SK-N-MC (cell line): ENCODE results near the gene NR3C1.

Experiments used
- DNase-seq: peaks from one replicate; pipeline ENCODE4 v3.0.0-alpha.2; 2011; ENCODE audit warnings: low read depth, low spot score
- H3K27ac ChIP-seq: fragments of 200-600 bp; sonication (generic); 2 replicates; pipeline ENCODE4 v1.5.1; 2016; ENCODE audit warnings: mixed run types
- H3K36me3 ChIP-seq: fragments of 200-600 bp; sonication (generic); 2 replicates; pipeline ENCODE4 v1.6.1; 2017; ENCODE audit warnings: antibody characterized with exemption, low read length, mixed read lengths; ENCODE audit not compliant: insufficient read depth
- H3K4me3 ChIP-seq: fragments of 200-600 bp; sonication (generic); 2 replicates; pipeline ENCODE4 v1.5.1; 2016
- H3K9ac ChIP-seq: fragments of 200-600 bp; sonication (generic); 2 replicates; pipeline ENCODE4 v1.8.0; 2017; ENCODE audit warnings: mixed run types, mixed read lengths; ENCODE audit not compliant: insufficient read length
- H3K9me3 ChIP-seq: fragments of 200-600 bp; sonication (generic); 2 replicates; pipeline ENCODE4 v1.6.1; 2017; ENCODE audit warnings: low read depth, mild to moderate bottlenecking, antibody characterized with exemption, low read length, moderate library complexity, mixed read lengths
- EZH2 ChIP-seq: fragments of 200-600 bp; sonication (generic); IDR thresholded peaks from one replicate; pipeline ENCODE4 v1.6.1; 2017; ENCODE audit warnings: antibody characterized with exemption
- FOXP2 ChIP-seq: optimal IDR thresholded peaks from 2 replicates; pipeline ENCODE3; 2011; ENCODE audit warnings: mild to moderate bottlenecking, moderate library complexity; ENCODE audit not compliant: insufficient read depth; ENCODE audit errors: extremely low read length, control extremely low read depth
- POLR2AphosphoS5 ChIP-seq: IDR thresholded peaks from 2 replicates; pipeline ENCODE4 v1.6.1; 2012; ENCODE audit warnings: mild to moderate bottlenecking, low read depth, low read length, borderline replicate concordance

The NR3C1 gene

GRCh38 chr5:143316844-143317631 lies 86.4 kb downstream of the NR3C1 start:
- Histone ChIP-seq H3K9me3 (no peaks in the 10 kb centered on the region), H3K27ac (no peak overlapping the region), H3K4me3 (no peak overlapping the region), H3K36me3 (no peaks in the 10 kb centered on the region), H3K9ac (no peak overlapping the region)
- TF ChIP-seq FOXP2 (no peak), EZH2 (no peak), POLR2AphosphoS5 (no peak)
- DNase-seq, result no peak

- no peak overlapping the region for H3K27ac ChIP-seq
- H3K4me3 ChIP-seq, result no peak overlapping the region
- H3K36me3 ChIP-seq, result no peaks in the 10 kb centered on the region
Observed at GRCh38 chr5:143316337-143316736, 87.1 kb downstream of the NR3C1 start.

GRCh38 chr5:143315929-143316328 lies 87.6 kb downstream of the NR3C1 start:
- H3K9me3 ChIP-seq, result no peaks in the 10 kb centered on the region
- TF ChIP-seq FOXP2 (no peak), POLR2AphosphoS5 (no peak), EZH2 (no peak)
- H3K36me3 ChIP-seq, result no peaks in the 10 kb centered on the region
- no peak overlapping the region for H3K9ac ChIP-seq
- no peak for DNase-seq
- H3K4me3 ChIP-seq, result no peak overlapping the region
- H3K27ac ChIP-seq, result no peak overlapping the region

More at GRCh38 chr5:143316337-143316736, 87.1 kb downstream of the NR3C1 start:
- Histone ChIP-seq H3K9me3 (no peaks in the 10 kb centered on the region), H3K9ac (no peak overlapping the region)
- TF ChIP-seq EZH2 (no peak), FOXP2 (no peak), POLR2AphosphoS5 (no peak)
- DNase-seq, result no peak

- Histone ChIP-seq H3K36me3 (no peaks in the 10 kb centered on the region), H3K27ac (no peak overlapping the region), H3K9me3 (no peaks in the 10 kb centered on the region), H3K4me3 (no peak overlapping the region), H3K9ac (no peak overlapping the region)
- DNase-seq, result no peak
- TF ChIP-seq POLR2AphosphoS5 (no peak), EZH2 (no peak), FOXP2 (no peak)
Observed at GRCh38 chr5:143315214-143315613, 88.3 kb downstream of the NR3C1 start.

- no peak for TF ChIP-seq POLR2AphosphoS5
- TF ChIP-seq FOXP2, result no peak
- TF ChIP-seq EZH2, result no peak
- H3K9me3 ChIP-seq, result no peaks in the 10 kb centered on the region
- H3K4me3 ChIP-seq, result no peak overlapping the region
- H3K27ac ChIP-seq, result no peak overlapping the region
- H3K9ac ChIP-seq, result no peak overlapping the region
- no peak for DNase-seq
- H3K36me3 ChIP-seq, result no peaks in the 10 kb centered on the region
Observed at GRCh38 chr5:143314659-143315058, 88.8 kb downstream of the NR3C1 start.

- H3K27ac ChIP-seq, result no peak overlapping the region
- no peak overlapping the region for H3K9ac ChIP-seq
- H3K9me3 ChIP-seq, result no peaks in the 10 kb centered on the region
- DNase-seq, result no peak
- H3K36me3 ChIP-seq, result 0 out of 2 replicates have a peak, but pooled peaks cover 3% of the 10 kb centered on the region
- H3K4me3 ChIP-seq, result no peak overlapping the region
- TF ChIP-seq FOXP2 (no peak), EZH2 (no peak), POLR2AphosphoS5 (no peak)
Observed at GRCh38 chr5:143314099-143314498, 89.4 kb downstream of the NR3C1 start.

- H3K4me3 ChIP-seq, result no peak overlapping the region
- no peak overlapping the region for H3K27ac ChIP-seq
- 0 out of 2 replicates have a peak, but pooled peaks cover 4% of the 10 kb centered on the region for H3K36me3 ChIP-seq
- no peak for DNase-seq
- H3K9me3 ChIP-seq, result no peaks in the 10 kb centered on the region
- no peak overlapping the region for H3K9ac ChIP-seq
- TF ChIP-seq POLR2AphosphoS5 (no peak), EZH2 (no peak), FOXP2 (no peak)
Observed at GRCh38 chr5:143313298-143313852, 90.1 kb downstream of the NR3C1 start.

- H3K9me3 ChIP-seq, result no peaks in the 10 kb centered on the region
- 0 out of 2 replicates have a peak, but pooled peaks cover 4% of the 10 kb centered on the region for H3K36me3 ChIP-seq
- no peak overlapping the region for H3K9ac ChIP-seq
- no peak overlapping the region for H3K27ac ChIP-seq
- no peak for DNase-seq
- H3K4me3 ChIP-seq, result no peak overlapping the region
- TF ChIP-seq EZH2, result no peak
- TF ChIP-seq POLR2AphosphoS5, result no peak
- TF ChIP-seq FOXP2, result no peak
Observed at GRCh38 chr5:143312822-143313221, 90.7 kb downstream of the NR3C1 start.

- H3K9me3 ChIP-seq, result no peaks in the 10 kb centered on the region
- no peak for DNase-seq
- H3K36me3 ChIP-seq, result 0 out of 2 replicates have a peak, but pooled peaks cover 4% of the 10 kb centered on the region
- no peak overlapping the region for H3K4me3 ChIP-seq
- no peak overlapping the region for H3K27ac ChIP-seq
- TF ChIP-seq EZH2 (no peak), POLR2AphosphoS5 (no peak), FOXP2 (no peak)
- H3K9ac ChIP-seq, result no peak overlapping the region
Observed at GRCh38 chr5:143311955-143312354, 91.5 kb downstream of the NR3C1 start.
